ENCODE data around the gene SLIT3. TPM values are rescaled to one million over a fixed set of nuclear protein-coding genes. Genes with fewer than 3 reads are reported as not detected.

The SLIT3 gene
- total and polyA plus RNA-seq, 2 experiments from 2014 or later = 0.59 to 0.71 TPM

DNA sequence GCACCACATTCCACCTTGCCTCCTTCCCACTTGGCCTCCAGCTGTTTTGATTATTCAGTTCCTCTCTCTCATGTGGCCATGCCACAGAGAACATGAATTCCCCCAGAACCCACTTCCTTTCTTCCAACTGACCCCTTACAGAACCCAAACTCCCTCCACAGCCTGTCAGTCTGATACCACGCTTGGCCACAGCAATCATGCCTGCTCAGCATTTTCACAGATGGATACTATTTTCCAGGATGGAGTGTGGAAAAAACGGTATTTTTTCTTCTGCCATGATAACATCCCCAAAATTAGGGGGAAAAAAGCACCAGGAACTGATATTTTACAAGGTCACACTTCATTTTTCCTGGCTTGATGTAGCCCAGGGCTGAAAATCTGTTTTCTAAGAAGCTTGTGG is 34.9 kb upstream of the SLIT3 start:
- Mint-ChIP-seq H3K27me3 (ENCODE audit: insufficient read depth, low read depth, poor library complexity) (peaks cover 5% of the 10 kb centered on the region), H3K27ac (no peak overlapping the region), H3K36me3 (ENCODE audit: low read depth) (no peaks in the 10 kb centered on the region), H3K4me1 (no peaks in the 10 kb centered on the region; the same call in 1 of the 3 replicates), H3K9me3 (no peaks in the 10 kb centered on the region; the same call in 2 of the 3 replicates), H3K4me3 (no peak overlapping the region)
- no peak for DNase-seq (ENCODE audit: low spot score)
- Histone ChIP-seq H3K36me3 (ENCODE audit: insufficient read depth) (no peaks in the 10 kb centered on the region), H4K20me1 (replicated peaks; ENCODE audit: insufficient read depth) (no peaks in the 10 kb centered on the region; the same call in 1 of the 2 replicates), H2AFZ (no peak overlapping the region; the same call in 1 of the 2 replicates), H3K79me2 (replicated peaks; ENCODE audit: insufficient read depth) (no peaks in the 10 kb centered on the region), H3K4me3 (no peak overlapping the region), H3K4me1 (ENCODE audit: insufficient read depth) (no peaks in the 10 kb centered on the region), H3K4me2 (no peak overlapping the region), H3K9me2 (ENCODE audit: insufficient read depth) (no peaks in the 10 kb centered on the region), H3F3A (replicated peaks; ENCODE audit: low read depth) (no peaks in the 10 kb centered on the region), H3K27ac (ENCODE audit: low read depth) (no peak overlapping the region), H3K27me3 (ENCODE audit: insufficient read depth) (no peaks in the 10 kb centered on the region)
- TF ChIP-seq EZH2 (IDR thresholded peaks at IDR 0.05; ENCODE audit: low read depth, unreplicated experiment) (no peak), ZNF331 (CRISPR knock-in tag; IDR thresholded peaks at IDR 0.05; ENCODE audit: low read depth) (no peak), ZNF114 (CRISPR knock-in tag; IDR thresholded peaks at IDR 0.05) (no peak), STAT1 (IDR thresholded peaks at IDR 0.05; ENCODE audit: unreplicated experiment) (no peak), JUNB (IDR thresholded peaks at IDR 0.05; ENCODE audit: unreplicated experiment) (no peak), POLR2AphosphoS5 (IDR thresholded peaks at IDR 0.05; ENCODE audit: low read depth) (no peak), EZH2phosphoT487 (IDR thresholded peaks at IDR 0.05; ENCODE audit: unreplicated experiment) (no peak), CREB1 (CRISPR knock-in tag; IDR thresholded peaks at IDR 0.05; ENCODE audit: low read depth) (no peak), NANOG (IDR thresholded peaks at IDR 0.05; ENCODE audit: borderline replicate concordance) (no peak)
- TF ChIP-seq, protein P1, sequence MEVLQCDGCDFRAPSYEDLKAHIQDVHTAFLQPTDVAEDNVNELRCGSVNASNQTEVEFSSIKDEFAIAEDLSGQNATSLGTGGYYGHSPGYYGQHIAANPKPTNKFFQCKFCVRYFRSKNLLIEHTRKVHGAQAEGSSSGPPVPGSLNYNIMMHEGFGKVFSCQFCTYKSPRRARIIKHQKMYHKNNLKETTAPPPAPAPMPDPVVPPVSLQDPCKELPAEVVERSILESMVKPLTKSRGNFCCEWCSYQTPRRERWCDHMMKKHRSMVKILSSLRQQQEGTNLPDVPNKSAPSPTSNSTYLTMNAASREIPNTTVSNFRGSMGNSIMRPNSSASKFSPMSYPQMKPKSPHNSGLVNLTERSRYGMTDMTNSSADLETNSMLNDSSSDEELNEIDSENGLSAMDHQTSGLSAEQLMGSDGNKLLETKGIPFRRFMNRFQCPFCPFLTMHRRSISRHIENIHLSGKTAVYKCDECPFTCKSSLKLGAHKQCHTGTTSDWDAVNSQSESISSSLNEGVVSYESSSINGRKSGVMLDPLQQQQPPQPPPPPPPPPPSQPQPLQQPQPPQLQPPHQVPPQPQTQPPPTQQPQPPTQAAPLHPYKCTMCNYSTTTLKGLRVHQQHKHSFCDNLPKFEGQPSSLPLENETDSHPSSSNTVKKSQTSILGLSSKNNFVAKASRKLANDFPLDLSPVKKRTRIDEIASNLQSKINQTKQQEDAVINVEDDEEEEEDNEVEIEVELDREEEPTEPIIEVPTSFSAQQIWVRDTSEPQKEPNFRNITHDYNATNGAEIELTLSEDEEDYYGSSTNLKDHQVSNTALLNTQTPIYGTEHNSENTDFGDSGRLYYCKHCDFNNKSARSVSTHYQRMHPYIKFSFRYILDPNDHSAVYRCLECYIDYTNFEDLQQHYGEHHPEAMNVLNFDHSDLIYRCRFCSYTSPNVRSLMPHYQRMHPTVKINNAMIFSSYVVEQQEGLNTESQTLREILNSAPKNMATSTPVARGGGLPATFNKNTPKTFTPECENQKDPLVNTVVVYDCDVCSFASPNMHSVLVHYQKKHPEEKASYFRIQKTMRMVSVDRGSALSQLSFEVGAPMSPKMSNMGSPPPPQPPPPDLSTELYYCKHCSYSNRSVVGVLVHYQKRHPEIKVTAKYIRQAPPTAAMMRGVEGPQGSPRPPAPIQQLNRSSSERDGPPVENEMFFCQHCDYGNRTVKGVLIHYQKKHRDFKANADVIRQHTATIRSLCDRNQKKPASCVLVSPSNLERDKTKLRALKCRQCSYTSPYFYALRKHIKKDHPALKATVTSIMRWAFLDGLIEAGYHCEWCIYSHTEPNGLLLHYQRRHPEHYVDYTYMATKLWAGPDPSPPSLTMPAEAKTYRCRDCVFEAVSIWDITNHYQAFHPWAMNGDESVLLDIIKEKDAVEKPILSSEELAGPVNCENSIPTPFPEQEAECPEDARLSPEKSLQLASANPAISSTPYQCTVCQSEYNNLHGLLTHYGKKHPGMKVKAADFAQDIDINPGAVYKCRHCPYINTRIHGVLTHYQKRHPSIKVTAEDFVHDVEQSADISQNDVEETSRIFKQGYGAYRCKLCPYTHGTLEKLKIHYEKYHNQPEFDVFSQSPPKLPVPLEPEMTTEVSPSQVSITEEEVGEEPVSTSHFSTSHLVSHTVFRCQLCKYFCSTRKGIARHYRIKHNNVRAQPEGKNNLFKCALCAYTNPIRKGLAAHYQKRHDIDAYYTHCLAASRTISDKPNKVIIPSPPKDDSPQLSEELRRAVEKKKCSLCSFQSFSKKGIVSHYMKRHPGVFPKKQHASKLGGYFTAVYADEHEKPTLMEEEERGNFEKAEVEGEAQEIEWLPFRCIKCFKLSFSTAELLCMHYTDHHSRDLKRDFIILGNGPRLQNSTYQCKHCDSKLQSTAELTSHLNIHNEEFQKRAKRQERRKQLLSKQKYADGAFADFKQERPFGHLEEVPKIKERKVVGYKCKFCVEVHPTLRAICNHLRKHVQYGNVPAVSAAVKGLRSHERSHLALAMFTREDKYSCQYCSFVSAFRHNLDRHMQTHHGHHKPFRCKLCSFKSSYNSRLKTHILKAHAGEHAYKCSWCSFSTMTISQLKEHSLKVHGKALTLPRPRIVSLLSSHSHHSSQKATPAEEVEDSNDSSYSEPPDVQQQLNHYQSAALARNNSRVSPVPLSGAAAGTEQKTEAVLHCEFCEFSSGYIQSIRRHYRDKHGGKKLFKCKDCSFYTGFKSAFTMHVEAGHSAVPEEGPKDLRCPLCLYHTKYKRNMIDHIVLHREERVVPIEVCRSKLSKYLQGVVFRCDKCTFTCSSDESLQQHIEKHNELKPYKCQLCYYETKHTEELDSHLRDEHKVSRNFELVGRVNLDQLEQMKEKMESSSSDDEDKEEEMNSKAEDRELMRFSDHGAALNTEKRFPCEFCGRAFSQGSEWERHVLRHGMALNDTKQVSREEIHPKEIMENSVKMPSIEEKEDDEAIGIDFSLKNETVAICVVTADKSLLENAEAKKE (CRISPR knock-in tag; IDR thresholded peaks at IDR 0.05) = no peak
- TF ChIP-seq, protein P2, sequence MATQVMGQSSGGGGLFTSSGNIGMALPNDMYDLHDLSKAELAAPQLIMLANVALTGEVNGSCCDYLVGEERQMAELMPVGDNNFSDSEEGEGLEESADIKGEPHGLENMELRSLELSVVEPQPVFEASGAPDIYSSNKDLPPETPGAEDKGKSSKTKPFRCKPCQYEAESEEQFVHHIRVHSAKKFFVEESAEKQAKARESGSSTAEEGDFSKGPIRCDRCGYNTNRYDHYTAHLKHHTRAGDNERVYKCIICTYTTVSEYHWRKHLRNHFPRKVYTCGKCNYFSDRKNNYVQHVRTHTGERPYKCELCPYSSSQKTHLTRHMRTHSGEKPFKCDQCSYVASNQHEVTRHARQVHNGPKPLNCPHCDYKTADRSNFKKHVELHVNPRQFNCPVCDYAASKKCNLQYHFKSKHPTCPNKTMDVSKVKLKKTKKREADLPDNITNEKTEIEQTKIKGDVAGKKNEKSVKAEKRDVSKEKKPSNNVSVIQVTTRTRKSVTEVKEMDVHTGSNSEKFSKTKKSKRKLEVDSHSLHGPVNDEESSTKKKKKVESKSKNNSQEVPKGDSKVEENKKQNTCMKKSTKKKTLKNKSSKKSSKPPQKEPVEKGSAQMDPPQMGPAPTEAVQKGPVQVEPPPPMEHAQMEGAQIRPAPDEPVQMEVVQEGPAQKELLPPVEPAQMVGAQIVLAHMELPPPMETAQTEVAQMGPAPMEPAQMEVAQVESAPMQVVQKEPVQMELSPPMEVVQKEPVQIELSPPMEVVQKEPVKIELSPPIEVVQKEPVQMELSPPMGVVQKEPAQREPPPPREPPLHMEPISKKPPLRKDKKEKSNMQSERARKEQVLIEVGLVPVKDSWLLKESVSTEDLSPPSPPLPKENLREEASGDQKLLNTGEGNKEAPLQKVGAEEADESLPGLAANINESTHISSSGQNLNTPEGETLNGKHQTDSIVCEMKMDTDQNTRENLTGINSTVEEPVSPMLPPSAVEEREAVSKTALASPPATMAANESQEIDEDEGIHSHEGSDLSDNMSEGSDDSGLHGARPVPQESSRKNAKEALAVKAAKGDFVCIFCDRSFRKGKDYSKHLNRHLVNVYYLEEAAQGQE (IDR thresholded peaks at IDR 0.05; ENCODE audit: unreplicated experiment) = no peak
- ATAC-seq = no peak

All from GM23338 (cell line).